A549 (cell line): Measurements from ENCODE around the gene CHST15. TPM values are rescaled to one million over a fixed set of nuclear protein-coding genes. Genes with fewer than 3 reads are reported as not detected.

Source experiments
- ATAC-seq, 2 experiments: fragments of 200-7000 bp in 1 of 2; fragments of >200 bp in 1 of 2; cut with Nextera tagmentation in 1 of 2; cut with Tn5 transposase in 1 of 2; 3 replicates each; pipeline versions ENCODE4 v1.8.0 to v1.9.1; 2018 to 2020; ENCODE audit warnings: mild to moderate bottlenecking in 1 of 2, moderate library complexity in 1 of 2
- CTCF ChIA-PET: fragments of 300-600 bp; sonication (Branson Sonifier 250); formaldehyde crosslinking; extraction: SDS; loops from one replicate; lab custom pipeline; 2021; ENCODE audit warnings: antibody characterized with exemption, inconsistent platforms; lab: Yijun Ruan, JAX
- POLR2A ChIA-PET: fragments of 350-600 bp; formaldehyde crosslinking; extraction: SDS; loops from one replicate; lab custom pipeline; 2021; ENCODE audit warnings: antibody characterized with exemption, inconsistent platforms; lab: Yijun Ruan, JAX
- DNase-seq, 2 experiments: peaks; one replicate each; pipeline versions ENCODE4 v3.0.0 to v3.0.0-alpha.2; 2011 to 2016; ENCODE audit warnings: low read depth in 1 of 2, low spot score in 1 of 2
- FAIRE-seq: peaks from 2 replicates; lab custom pipeline; 2011; peaks lifted over from hg19 to GRCh38; lab: Jason Lieb, UNC
- H3K27ac ChIP-seq, 2 experiments: fragments of >200 bp; sonication (Bioruptor Twin); formaldehyde crosslinking; 3 replicates each; pipeline ENCODE4 v1.5.1; 2016 to 2017
- H3K4me1 ChIP-seq: fragments of >200 bp; sonication (Bioruptor Twin); formaldehyde crosslinking; 3 replicates; pipeline ENCODE4 v1.6.1; 2016
- H3K4me2 ChIP-seq: fragments of >200 bp; sonication (Bioruptor Twin); formaldehyde crosslinking; 3 replicates; pipeline ENCODE4 v1.6.1; 2016
- H3K4me3 ChIP-seq: fragments of >200 bp; sonication (Bioruptor Twin); formaldehyde crosslinking; 3 replicates; pipeline ENCODE4 v1.5.1; 2016
- H3K9me3 ChIP-seq: fragments of >200 bp; sonication (Bioruptor Twin); formaldehyde crosslinking; 3 replicates; pipeline ENCODE4 v1.6.1; 2016
- CHD2 ChIP-seq: fragments of 150-350 bp; IDR thresholded peaks from 2 replicates; pipeline ENCODE4 v1.6.1; 2014; ENCODE audit warnings: low read length; ENCODE audit not compliant: partially characterized antibody
- EHF ChIP-seq: fragments of 250-450 bp; sonication (Bioruptor Pico); IDR thresholded peaks from 2 replicates; pipeline ENCODE4 v1.5.0; 2020; ENCODE audit warnings: mild to moderate bottlenecking
- EHMT2 ChIP-seq: fragments of 200-600 bp; sonication (generic); IDR thresholded peaks from 2 replicates; pipeline ENCODE4 v1.6.1; 2016; ENCODE audit warnings: antibody characterized with exemption, low read depth, mild to moderate bottlenecking, moderate library complexity
- EP300 ChIP-seq, 2 experiments: fragments of >200 bp; sonication (Bioruptor Twin); formaldehyde crosslinking; IDR thresholded peaks; 2 replicates in 1 of 2; 3 replicates in 1 of 2; pipeline ENCODE4 v1.6.1; 2016 to 2017
- FOXS1 ChIP-seq: fragments of 250-450 bp; sonication (Bioruptor Pico); IDR thresholded peaks from 2 replicates; pipeline ENCODE4 v1.5.0; 2020; ENCODE audit warnings: mild to moderate bottlenecking, moderate library complexity
- GATA3 ChIP-seq: IDR thresholded peaks from 2 replicates; pipeline ENCODE4 v1.6.1; 2012; ENCODE audit warnings: borderline replicate concordance
- HOXB13 ChIP-seq: fragments of 250-450 bp; sonication (Bioruptor Pico); IDR thresholded peaks from 2 replicates; pipeline ENCODE4 v1.5.0; 2020; ENCODE audit warnings: low read depth, mild to moderate bottlenecking, moderate library complexity
- JUNB ChIP-seq: fragments of >200 bp; sonication (Bioruptor Twin); formaldehyde crosslinking; IDR thresholded peaks from 2 replicates; pipeline ENCODE4 v1.6.1; 2016
- KDM1A ChIP-seq: fragments of 200-600 bp; sonication (generic); IDR thresholded peaks from 2 replicates; pipeline ENCODE4 v1.6.1; 2016; ENCODE audit warnings: low read depth, mild to moderate bottlenecking
- KDM5A ChIP-seq: fragments of 200-600 bp; sonication (generic); IDR thresholded peaks from 2 replicates; pipeline ENCODE4 v1.6.1; 2016; ENCODE audit warnings: antibody characterized with exemption, mild to moderate bottlenecking
- MAFK ChIP-seq: fragments of 450-650 bp; IDR thresholded peaks from 2 replicates; pipeline ENCODE4 v1.6.1; 2014; ENCODE audit not compliant: partially characterized antibody
- MYC ChIP-seq: IDR thresholded peaks from 2 replicates; pipeline ENCODE4 v1.6.1; 2012; ENCODE audit warnings: mild to moderate bottlenecking, inconsistent platforms, low read length, improper control_type of control experiment, borderline replicate concordance
- NFE2L2 ChIP-seq: fragments of 150-350 bp; conservative IDR thresholded peaks from 2 replicates; pipeline ENCODE4 v1.6.1; 2014; ENCODE audit warnings: low read length
- NR3C1 ChIP-seq: fragments of >200 bp; sonication (Bioruptor Twin); formaldehyde crosslinking; IDR thresholded peaks from 3 replicates; pipeline ENCODE4 v1.6.1; 2017
- POLR2A ChIP-seq: IDR thresholded peaks from 2 replicates; pipeline ENCODE4 v1.6.1; 2012; ENCODE audit warnings: mild to moderate bottlenecking, low read length
- POLR2AphosphoS2 ChIP-seq: conservative IDR thresholded peaks from 2 replicates; pipeline ENCODE4 v1.6.1; 2012; ENCODE audit warnings: low read length, improper control_type of control experiment, inconsistent platforms
- RFX5 ChIP-seq: fragments of 450-650 bp; IDR thresholded peaks from 2 replicates; pipeline ENCODE4 v1.7.1; 2014; ENCODE audit warnings: antibody characterized with exemption, mild to moderate bottlenecking, moderate library complexity
- SMC3 ChIP-seq: fragments of >200 bp; sonication (Bioruptor Twin); formaldehyde crosslinking; IDR thresholded peaks from 3 replicates; pipeline ENCODE4 v1.6.1; 2018; ENCODE audit warnings: inconsistent platforms
- TFCP2L1 ChIP-seq: fragments of 250-450 bp; sonication (Bioruptor Pico); IDR thresholded peaks from 2 replicates; pipeline ENCODE4 v1.5.0; 2021; ENCODE audit warnings: mild to moderate bottlenecking
- ZSCAN20 ChIP-seq: fragments of 250-450 bp; sonication (Bioruptor Pico); IDR thresholded peaks from 2 replicates; pipeline ENCODE4 v1.8.0; 2022; ENCODE audit warnings: mild to moderate bottlenecking, moderate library complexity
- whole genome bisulfite sequencing: methylation state at CpG from one replicate; pipeline ENCODE4 v1.1.6; 2017; ENCODE audit errors: missing lambda C conversion rate; 5-methylcytosine and 5-hydroxymethylcytosine counted together
- polyA plus RNA-seq, 4 experiments: library from polyadenylated mRNA; depleted of rRNA in 3 of 4; stranded (reverse); fragments of >200 nt; fragmentation: RNase III in 1 of 4; extraction: RNeasy Plus Mini Kit Qiagen cat#74134 plus additional on column Dnase treatment in 1 of 4; gene quantifications; 2 replicates in 3 of 4; 3 replicates in 1 of 4; pipeline ENCODE4 v1.2.3, GENCODE V29; 2011 to 2017
- TF ChIP-seq, protein P1 (sequence below): IDR thresholded peaks from 2 replicates; pipeline ENCODE4 v1.6.1; 2012
- TF ChIP-seq, protein P2 (sequence below): fragments of 150-350 bp; IDR thresholded peaks from 2 replicates; pipeline ENCODE4 v1.6.1; 2014; ENCODE audit warnings: low read depth, mild to moderate bottlenecking, low read length
- TF ChIP-seq, protein P3 (sequence below): fragments of >200 bp; sonication (Bioruptor Twin); formaldehyde crosslinking; IDR thresholded peaks from 3 replicates; pipeline ENCODE4 v1.6.1; 2016

The CHST15 gene
- polyA plus RNA-seq, 2 of the 4 experiments (the other 2 are of a cell fraction) = 5.1 to 10.3 TPM

GRCh38 chr10:124001391-124002148 is 91.8 kb downstream of the CHST15 start:
- Histone ChIP-seq H3K4me1 (peaks cover 16% of the 10 kb centered on the region), H3K4me2 (no peak overlapping the region), H3K27ac (no peak overlapping the region), H3K4me3 (no peak overlapping the region), H3K9me3 (no peaks in the 10 kb centered on the region)
- ChIA-PET POLR2A (no interaction called here), CTCF (interaction anchor here (1.0 to 14.1 kb wide), 4 partner anchors 14 to 389 kb away, joined by 3 to 581 read pairs (median 4); no protein-coding TSS in a partner anchor)
- ATAC-seq (no peak), FAIRE-seq (no peak), DNase-seq (no peak)
- 92% methylated on average over 22 of the region's 22 CpGs for WGBS
- TF ChIP-seq POLR2A = no peak
- TF ChIP-seq, protein P1, sequence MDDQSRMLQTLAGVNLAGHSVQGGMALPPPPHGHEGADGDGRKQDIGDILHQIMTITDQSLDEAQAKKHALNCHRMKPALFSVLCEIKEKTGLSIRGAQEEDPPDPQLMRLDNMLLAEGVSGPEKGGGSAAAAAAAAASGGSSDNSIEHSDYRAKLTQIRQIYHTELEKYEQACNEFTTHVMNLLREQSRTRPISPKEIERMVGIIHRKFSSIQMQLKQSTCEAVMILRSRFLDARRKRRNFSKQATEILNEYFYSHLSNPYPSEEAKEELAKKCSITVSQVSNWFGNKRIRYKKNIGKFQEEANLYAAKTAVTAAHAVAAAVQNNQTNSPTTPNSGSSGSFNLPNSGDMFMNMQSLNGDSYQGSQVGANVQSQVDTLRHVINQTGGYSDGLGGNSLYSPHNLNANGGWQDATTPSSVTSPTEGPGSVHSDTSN = no peak
- TF ChIP-seq GATA3 = no peak
- no peak for TF ChIP-seq CHD2
- TF ChIP-seq KDM5A = no peak
- no peak for TF ChIP-seq EHMT2
- no peak for TF ChIP-seq JUNB
- no peak for TF ChIP-seq NR3C1

DNA sequence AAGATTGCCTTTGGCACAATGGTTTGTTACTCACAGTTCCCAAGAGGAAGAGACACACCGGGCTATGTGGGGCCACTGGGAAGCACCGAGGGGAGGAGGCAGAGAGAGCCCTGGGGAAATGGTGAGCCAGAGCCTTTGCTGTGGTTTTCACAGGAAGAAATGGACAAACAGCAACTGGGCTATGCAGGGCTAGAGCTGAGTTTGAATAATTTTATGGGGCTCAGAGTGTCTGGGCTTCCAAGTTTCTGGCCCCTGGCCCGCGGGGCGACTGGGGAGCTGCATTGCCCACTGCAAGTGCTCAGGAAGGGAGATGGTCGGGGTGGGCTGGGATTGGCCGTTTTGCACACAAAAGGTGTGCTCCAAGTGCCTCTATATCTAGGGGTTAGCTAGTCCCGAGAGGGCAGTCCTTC is 92.6 kb downstream of the CHST15 start:
- ATAC-seq = no peak
- DNase-seq = no peak
- Histone ChIP-seq H3K27ac (no peak overlapping the region), H3K4me3 (no peak overlapping the region), H3K9me3 (no peaks in the 10 kb centered on the region)
- CTCF ChIA-PET = interaction anchor here (1.0 to 14.1 kb wide), 2 partner anchors 374 to 390 kb away, joined by 3 to 581 read pairs; no protein-coding TSS in a partner anchor
- no peak for TF ChIP-seq EHMT2
- no peak for TF ChIP-seq SMC3
- TF ChIP-seq, all 56 proteins: peak for 0
- FAIRE-seq = no peak
- POLR2A ChIA-PET = no interaction called here
- Histone ChIP-seq H3K4me1 (peaks cover 23% of the 10 kb centered on the region), H3K4me2 (no peak overlapping the region)
- WGBS = 61% methylated on average over 8 of the region's 8 CpGs

DNA sequence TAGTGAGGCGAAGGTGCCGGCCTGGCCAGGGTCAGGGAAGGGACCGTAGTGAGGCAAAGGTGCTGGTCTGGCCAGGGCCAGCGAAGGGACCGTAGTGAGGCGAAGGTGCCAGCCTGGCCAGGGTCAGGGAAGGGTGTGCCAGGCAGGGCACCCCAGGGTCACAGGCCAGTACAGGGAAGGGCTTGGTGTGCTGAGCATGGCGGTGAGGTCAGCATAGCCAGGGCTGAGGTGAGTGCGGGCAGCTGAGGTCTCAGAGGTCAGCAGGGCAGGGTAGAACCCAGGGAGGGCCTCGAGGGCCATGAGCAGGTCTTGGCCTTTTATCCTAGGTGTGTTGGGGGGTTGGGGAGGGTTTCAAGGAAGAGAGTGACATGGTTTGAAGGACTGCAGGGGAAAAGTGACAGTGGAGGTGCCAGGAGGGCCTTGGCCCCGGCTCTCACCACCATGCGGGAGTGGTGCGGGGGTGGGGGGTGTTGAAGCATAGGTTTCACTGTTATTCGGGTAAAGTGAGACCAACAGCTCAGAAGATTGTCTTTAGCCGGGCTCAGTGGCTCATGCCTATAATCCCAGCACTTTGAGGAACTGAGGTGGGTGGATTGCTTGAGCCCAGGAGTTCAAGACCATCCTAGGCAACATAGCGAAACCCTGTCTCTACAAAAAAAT is 93.3 kb downstream of the CHST15 start:
- Histone ChIP-seq H3K4me3 (no peak overlapping the region), H3K4me1 (peaks cover 23% of the 10 kb centered on the region), H3K4me2 (no peak overlapping the region), H3K27ac (no peak overlapping the region; a peak in 1 of 6 replicates)
- DNase-seq (no peak), ATAC-seq (no peak), FAIRE-seq (no peak)
- WGBS = 82% methylated on average over 13 of the region's 15 CpGs
- POLR2A ChIA-PET = no interaction called here
- no peak for TF ChIP-seq HOXB13
- no peak for TF ChIP-seq CHD2
- TF ChIP-seq RFX5 = no peak
- TF ChIP-seq GATA3 = no peak
- TF ChIP-seq EP300 (IDR thresholded peaks at IDR 0.05) = no peak
- TF ChIP-seq, protein P2, sequence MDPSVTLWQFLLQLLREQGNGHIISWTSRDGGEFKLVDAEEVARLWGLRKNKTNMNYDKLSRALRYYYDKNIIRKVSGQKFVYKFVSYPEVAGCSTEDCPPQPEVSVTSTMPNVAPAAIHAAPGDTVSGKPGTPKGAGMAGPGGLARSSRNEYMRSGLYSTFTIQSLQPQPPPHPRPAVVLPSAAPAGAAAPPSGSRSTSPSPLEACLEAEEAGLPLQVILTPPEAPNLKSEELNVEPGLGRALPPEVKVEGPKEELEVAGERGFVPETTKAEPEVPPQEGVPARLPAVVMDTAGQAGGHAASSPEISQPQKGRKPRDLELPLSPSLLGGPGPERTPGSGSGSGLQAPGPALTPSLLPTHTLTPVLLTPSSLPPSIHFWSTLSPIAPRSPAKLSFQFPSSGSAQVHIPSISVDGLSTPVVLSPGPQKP = no peak
- no peak for TF ChIP-seq TFCP2L1 (CRISPR knock-in tag)
- TF ChIP-seq ZSCAN20 (CRISPR knock-in tag) = no peak
- no peak for TF ChIP-seq POLR2A
- TF ChIP-seq, protein P3, sequence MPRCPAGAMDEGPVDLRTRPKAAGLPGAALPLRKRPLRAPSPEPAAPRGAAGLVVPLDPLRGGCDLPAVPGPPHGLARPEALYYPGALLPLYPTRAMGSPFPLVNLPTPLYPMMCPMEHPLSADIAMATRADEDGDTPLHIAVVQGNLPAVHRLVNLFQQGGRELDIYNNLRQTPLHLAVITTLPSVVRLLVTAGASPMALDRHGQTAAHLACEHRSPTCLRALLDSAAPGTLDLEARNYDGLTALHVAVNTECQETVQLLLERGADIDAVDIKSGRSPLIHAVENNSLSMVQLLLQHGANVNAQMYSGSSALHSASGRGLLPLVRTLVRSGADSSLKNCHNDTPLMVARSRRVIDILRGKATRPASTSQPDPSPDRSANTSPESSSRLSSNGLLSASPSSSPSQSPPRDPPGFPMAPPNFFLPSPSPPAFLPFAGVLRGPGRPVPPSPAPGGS = no peak
- TF ChIP-seq POLR2AphosphoS2 = no peak
- no peak for TF ChIP-seq KDM1A
- TF ChIP-seq MYC = no peak
- no peak for TF ChIP-seq MAFK
- TF ChIP-seq FOXS1 (CRISPR knock-in tag) = no peak
- no peak for TF ChIP-seq EHF
- TF ChIP-seq SMC3 = no peak
- TF ChIP-seq NFE2L2 = no peak
- TF ChIP-seq, all 56 proteins: peak for 0
- CTCF ChIA-PET = interaction anchor here (14.1 kb wide), 1 partner anchor 390 kb away, joined by 581 read pairs; no protein-coding TSS in a partner anchor
- H3K9me3 ChIP-seq = no peaks in the 10 kb centered on the region
